Smooth muscle cell (in vitro differentiated cells): ENCODE data around the gene NR5A1. TPM values are rescaled to one million over a fixed set of nuclear protein-coding genes. Genes with fewer than 3 reads are reported as not detected.

Experiments
- DNase-seq: peaks from one replicate; lab custom pipeline; 2025; ENCODE audit not compliant: unreplicated experiment; lab: John Stamatoyannopoulos, UW
- H2AFZ ChIP-seq: fragments of 200-600 bp; sonication (generic); 2 replicates; pipeline ENCODE4 v1.6.0; 2016; ENCODE audit warnings: antibody characterized with exemption, low read depth, mild to moderate bottlenecking
- H3F3A ChIP-seq: fragments of 200-600 bp; sonication (generic); 2 replicates; pipeline ENCODE4 v1.6.0; 2017; ENCODE audit warnings: antibody characterized with exemption, low read depth
- H3K27ac ChIP-seq: fragments of 200-600 bp; sonication (generic); 2 replicates; pipeline ENCODE4 v1.5.1; 2016; ENCODE audit warnings: low read depth, mild to moderate bottlenecking
- H3K27me3 ChIP-seq: fragments of 200-600 bp; sonication (generic); 2 replicates; pipeline ENCODE4 v1.6.1; 2016; ENCODE audit warnings: low read depth, mild to moderate bottlenecking
- H3K36me3 ChIP-seq: fragments of 200-600 bp; sonication (generic); 2 replicates; pipeline ENCODE4 v1.5.1; 2016; ENCODE audit warnings: low read depth
- H3K4me1 ChIP-seq: fragments of 200-600 bp; sonication (generic); 2 replicates; pipeline ENCODE4 v1.5.1; 2016; ENCODE audit warnings: low read depth
- H3K4me2 ChIP-seq: fragments of 200-600 bp; sonication (generic); 2 replicates; pipeline ENCODE4 v1.6.0; 2016; ENCODE audit warnings: mild to moderate bottlenecking
- H3K4me3 ChIP-seq: fragments of 200-600 bp; sonication (generic); 2 replicates; pipeline ENCODE4 v1.5.1; 2016; ENCODE audit warnings: mild to moderate bottlenecking
- H3K79me2 ChIP-seq: fragments of 200-600 bp; sonication (generic); 2 replicates; pipeline ENCODE4 v1.6.0; 2016; ENCODE audit warnings: low read depth, mild to moderate bottlenecking
- H3K9ac ChIP-seq: fragments of 200-600 bp; sonication (generic); 2 replicates; pipeline ENCODE4 v1.6.0; 2016; ENCODE audit warnings: low read depth
- H3K9me3 ChIP-seq: fragments of 200-600 bp; sonication (generic); replicated peaks from 2 replicates; pipeline ENCODE4 v1.5.1; 2016; ENCODE audit warnings: low read depth
- H4K20me1 ChIP-seq: fragments of 200-600 bp; sonication (generic); 2 replicates; pipeline ENCODE4 v1.6.0; 2016; ENCODE audit warnings: low read depth
- WGBS: methylation state at CpG from one replicate; pipeline ENCODE4 v1.1.7; 2016; ENCODE audit warnings: low lambda C conversion rate; 5-methylcytosine and 5-hydroxymethylcytosine counted together
- polyA plus RNA-seq: library from polyadenylated mRNA; unstranded; fragments of >200 nt; fragmentation: Nextera tagmentation; extraction: Ambion mirVana; gene quantifications from 2 replicates; pipeline ENCODE4 v1.2.1, GENCODE V29; 2016
- total RNA-seq: library from RNA; depleted of rRNA; stranded (reverse); fragments of >200 nt; gene quantifications from 2 replicates; pipeline ENCODE4 v1.2.3, GENCODE V29; 2014
- TF ChIP-seq, protein P1 (sequence below): fragments of 200-600 bp; sonication (generic); IDR thresholded peaks from 2 replicates; pipeline ENCODE4 v1.5.1; 2017; ENCODE audit warnings: borderline replicate concordance, mild to moderate bottlenecking, antibody characterized with exemption; ENCODE audit not compliant: insufficient read depth, poor library complexity, severe bottlenecking

Gene NR5A1
- total and polyA plus RNA-seq, 2 experiments from 2014 or later = not detected

DNA sequence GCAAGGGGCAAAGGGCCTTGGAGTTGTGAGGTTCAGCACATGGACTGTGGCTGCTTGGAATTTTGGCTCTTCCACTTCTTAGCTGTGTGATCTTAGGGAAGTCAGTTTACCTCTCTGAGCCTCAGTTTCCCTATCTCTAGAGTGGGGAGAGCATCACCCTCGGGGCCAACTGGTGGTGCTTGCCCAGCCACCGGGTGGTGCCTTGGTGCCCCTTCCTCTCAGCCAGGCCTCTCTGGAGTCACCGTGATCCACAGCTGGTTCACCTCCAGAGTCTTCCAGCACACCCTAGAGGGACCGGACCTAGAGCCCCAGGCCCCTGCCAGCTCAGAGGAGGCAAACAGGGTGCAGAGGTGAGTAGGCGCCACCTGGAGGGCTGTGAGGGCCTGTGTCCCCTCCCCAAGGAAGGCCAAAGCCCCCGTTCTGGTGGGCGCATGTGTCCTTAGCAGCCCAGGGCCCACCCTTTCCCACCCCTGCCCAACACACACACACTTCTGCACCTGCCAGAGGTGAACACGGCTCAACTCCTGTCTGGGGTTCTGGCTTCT is 49.2 kb downstream of the NR5A1 start:
- TF ChIP-seq, protein P1, sequence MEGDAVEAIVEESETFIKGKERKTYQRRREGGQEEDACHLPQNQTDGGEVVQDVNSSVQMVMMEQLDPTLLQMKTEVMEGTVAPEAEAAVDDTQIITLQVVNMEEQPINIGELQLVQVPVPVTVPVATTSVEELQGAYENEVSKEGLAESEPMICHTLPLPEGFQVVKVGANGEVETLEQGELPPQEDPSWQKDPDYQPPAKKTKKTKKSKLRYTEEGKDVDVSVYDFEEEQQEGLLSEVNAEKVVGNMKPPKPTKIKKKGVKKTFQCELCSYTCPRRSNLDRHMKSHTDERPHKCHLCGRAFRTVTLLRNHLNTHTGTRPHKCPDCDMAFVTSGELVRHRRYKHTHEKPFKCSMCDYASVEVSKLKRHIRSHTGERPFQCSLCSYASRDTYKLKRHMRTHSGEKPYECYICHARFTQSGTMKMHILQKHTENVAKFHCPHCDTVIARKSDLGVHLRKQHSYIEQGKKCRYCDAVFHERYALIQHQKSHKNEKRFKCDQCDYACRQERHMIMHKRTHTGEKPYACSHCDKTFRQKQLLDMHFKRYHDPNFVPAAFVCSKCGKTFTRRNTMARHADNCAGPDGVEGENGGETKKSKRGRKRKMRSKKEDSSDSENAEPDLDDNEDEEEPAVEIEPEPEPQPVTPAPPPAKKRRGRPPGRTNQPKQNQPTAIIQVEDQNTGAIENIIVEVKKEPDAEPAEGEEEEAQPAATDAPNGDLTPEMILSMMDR = no peak
- H3K27ac ChIP-seq = no peak overlapping the region
- 81% methylated on average over 8 of the region's 8 CpGs for WGBS

GRCh38 chr9:124457079-124457886 is 49.9 kb downstream of the NR5A1 start:
- Histone ChIP-seq H3K79me2 (no peaks in the 10 kb centered on the region), H3K9ac (no peak overlapping the region), H3K36me3 (no peaks in the 10 kb centered on the region), H3K9me3 (no peaks in the 10 kb centered on the region), H2AFZ (no peak overlapping the region), H3K27me3 (peaks cover 16% of the 10 kb centered on the region), H3K4me3 (no peak overlapping the region), H3K27ac (no peak overlapping the region), H3K4me2 (no peak overlapping the region), H4K20me1 (no peaks in the 10 kb centered on the region), H3F3A (no peaks in the 10 kb centered on the region), H3K4me1 (no peaks in the 10 kb centered on the region)
- DNase-seq = no peak
- 89% methylated on average over 18 of the region's 18 CpGs for WGBS
- TF ChIP-seq, protein P1 = no peak

More for the DNA sequence above, 49.2 kb downstream of the NR5A1 start:
- Histone ChIP-seq H2AFZ (no peak overlapping the region), H3K27me3 (peaks cover 14% of the 10 kb centered on the region), H3K79me2 (no peaks in the 10 kb centered on the region), H3K4me1 (no peaks in the 10 kb centered on the region), H3K4me3 (no peak overlapping the region), H3K9me3 (no peaks in the 10 kb centered on the region), H3F3A (no peaks in the 10 kb centered on the region), H3K9ac (no peak overlapping the region), H3K36me3 (no peaks in the 10 kb centered on the region), H4K20me1 (no peaks in the 10 kb centered on the region), H3K4me2 (no peak overlapping the region)
- DNase-seq = no peak

DNA sequence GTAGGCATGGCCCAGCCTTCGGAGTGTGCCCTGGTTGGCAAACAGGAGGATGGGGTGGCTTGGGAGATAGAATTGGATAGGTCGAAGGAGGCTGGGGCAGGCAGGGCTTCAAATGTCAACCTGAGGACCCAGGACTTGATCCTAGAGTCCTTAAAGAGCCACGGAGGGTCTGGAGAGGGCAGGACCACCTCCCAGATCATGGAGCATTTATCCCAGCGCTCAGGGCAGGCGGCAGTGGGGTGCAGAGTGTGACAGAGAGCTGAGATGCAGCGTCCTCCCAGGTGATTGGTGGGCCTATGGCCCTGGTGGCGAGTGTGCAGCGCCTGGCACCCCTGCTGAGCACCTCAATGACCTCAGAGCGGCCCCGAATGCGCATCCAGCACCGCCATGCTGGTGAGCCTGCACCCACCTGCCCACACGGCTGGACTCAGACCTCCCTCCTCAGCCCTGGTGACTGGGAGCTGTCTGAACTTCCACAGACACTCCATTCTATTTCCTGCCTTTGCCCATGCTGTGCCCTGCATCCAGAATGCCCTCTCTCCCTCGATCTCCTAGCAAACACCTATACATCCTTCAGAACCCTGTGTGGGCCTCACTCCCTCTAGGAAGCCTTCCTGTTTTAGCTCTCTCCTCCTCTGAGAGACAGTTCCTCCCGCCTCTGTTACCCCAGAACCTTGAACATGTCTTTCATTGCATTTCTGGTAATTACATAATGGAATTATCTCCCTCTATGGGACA is 50.7 kb downstream of the NR5A1 start:
- no peaks in the 10 kb centered on the region for H3K36me3 ChIP-seq
- no peaks in the 10 kb centered on the region for H4K20me1 ChIP-seq
- H3K27me3 ChIP-seq = peaks cover 23% of the 10 kb centered on the region
- no peaks in the 10 kb centered on the region for H3K79me2 ChIP-seq
- H3K9me3 ChIP-seq = no peaks in the 10 kb centered on the region
- no peak overlapping the region for H2AFZ ChIP-seq
- no peak overlapping the region for H3K27ac ChIP-seq
- no peak overlapping the region for H3K4me2 ChIP-seq
- no peak for DNase-seq
- H3K4me1 ChIP-seq = no peaks in the 10 kb centered on the region
- WGBS = 79% methylated on average over 10 of the region's 15 CpGs
- H3K9ac ChIP-seq = no peak overlapping the region
- no peaks in the 10 kb centered on the region for H3F3A ChIP-seq
- TF ChIP-seq, protein P1 = no peak
- no peak overlapping the region for H3K4me3 ChIP-seq
